ENCODE results near the gene CDON.

CDON gene

GRCh38 chr11:125942771-125943428, 119.8 kb downstream of the CDON start:
- FAIRE-seq (no peak), DNase-seq (ENCODE audit: insufficient read length, low spot score) (no peak)
- TF ChIP-seq PAX5 (IDR thresholded peaks at IDR 0.05; ENCODE audit: insufficient read depth, low read length, severe bottlenecking) = no peak

- TF ChIP-seq POLR2A (IDR thresholded peaks at IDR 0.05; ENCODE audit: low read depth, low read length) (no peak), POLR2AphosphoS5 (IDR thresholded peaks at IDR 0.05; ENCODE audit: low read depth, low read length) (no peak)
- peak; percentile 70 for FAIRE-seq
- DNase-seq (ENCODE audit: insufficient read length, low spot score) = peak; percentile 65
These were observed 120.8 kb downstream of the CDON start for GRCh38 chr11:125941619-125942611.

GRCh38 chr11:125941267-125941618, 121.4 kb downstream of the CDON start:
- no peak for TF ChIP-seq PAX5 (IDR thresholded peaks at IDR 0.05; ENCODE audit: insufficient read depth, low read length, severe bottlenecking)
- TF ChIP-seq POU2F2 (IDR thresholded peaks at IDR 0.05; ENCODE audit: low read depth, low read length) = no peak
- no peak for TF ChIP-seq SPI1 (IDR thresholded peaks at IDR 0.05; ENCODE audit: low read depth, low read length)
- TF ChIP-seq POLR2AphosphoS5 (IDR thresholded peaks at IDR 0.05; ENCODE audit: low read depth, low read length) = no peak
- TF ChIP-seq POLR2A (IDR thresholded peaks at IDR 0.05; ENCODE audit: low read depth, low read length) = no peak
- no peak for TF ChIP-seq TAF1 (IDR thresholded peaks at IDR 0.05; ENCODE audit: low read depth, low read length)
- DNase-seq (ENCODE audit: insufficient read length, low spot score) (no peak), FAIRE-seq (no peak)

- no peak for TF ChIP-seq POLR2A (IDR thresholded peaks at IDR 0.05; ENCODE audit: low read depth, low read length)
- FAIRE-seq = no peak
- DNase-seq (ENCODE audit: insufficient read length, low spot score) = no peak
These were observed 122.5 kb downstream of the CDON start for GRCh38 chr11:125940145-125940544.

GRCh38 chr11:125939081-125939521, 123.6 kb downstream of the CDON start:
- TF ChIP-seq TAF1 (IDR thresholded peaks at IDR 0.05; ENCODE audit: low read depth, low read length) (no peak), POLR2A (IDR thresholded peaks at IDR 0.05; ENCODE audit: low read depth, low read length) (no peak), POLR2AphosphoS5 (IDR thresholded peaks at IDR 0.05; ENCODE audit: low read depth, low read length) (no peak), PAX5 (IDR thresholded peaks at IDR 0.05; ENCODE audit: insufficient read depth, low read length, severe bottlenecking) (no peak), SPI1 (IDR thresholded peaks at IDR 0.05; ENCODE audit: low read depth, low read length) (no peak), POU2F2 (IDR thresholded peaks at IDR 0.05; ENCODE audit: low read depth, low read length) (no peak)
- no peak for DNase-seq (ENCODE audit: insufficient read length, low spot score)
- FAIRE-seq = no peak

GRCh38 chr11:125938418-125938817, 124.2 kb downstream of the CDON start:
- FAIRE-seq (no peak), DNase-seq (ENCODE audit: insufficient read length, low spot score) (no peak)
- TF ChIP-seq POLR2A (IDR thresholded peaks at IDR 0.05; ENCODE audit: low read depth, low read length) = no peak
- TF ChIP-seq POU2F2 (IDR thresholded peaks at IDR 0.05; ENCODE audit: low read depth, low read length) = no peak
- no peak for TF ChIP-seq POLR2AphosphoS5 (IDR thresholded peaks at IDR 0.05; ENCODE audit: low read depth, low read length)
- no peak for TF ChIP-seq PAX5 (IDR thresholded peaks at IDR 0.05; ENCODE audit: insufficient read depth, low read length, severe bottlenecking)
- no peak for TF ChIP-seq TAF1 (IDR thresholded peaks at IDR 0.05; ENCODE audit: low read depth, low read length)
- TF ChIP-seq SPI1 (IDR thresholded peaks at IDR 0.05; ENCODE audit: low read depth, low read length) = no peak

GRCh38 chr11:125935618-125936199, 127.0 kb downstream of the CDON start:
- TF ChIP-seq POLR2AphosphoS5 (IDR thresholded peaks at IDR 0.05; ENCODE audit: low read depth, low read length) (no peak), POLR2A (IDR thresholded peaks at IDR 0.05; ENCODE audit: low read depth, low read length) (no peak), PAX5 (IDR thresholded peaks at IDR 0.05; ENCODE audit: insufficient read depth, low read length, severe bottlenecking) (no peak), TAF1 (IDR thresholded peaks at IDR 0.05; ENCODE audit: low read depth, low read length) (no peak), POU2F2 (IDR thresholded peaks at IDR 0.05; ENCODE audit: low read depth, low read length) (no peak), SPI1 (IDR thresholded peaks at IDR 0.05; ENCODE audit: low read depth, low read length) (no peak)
- FAIRE-seq (no peak), DNase-seq (ENCODE audit: insufficient read length, low spot score) (no peak)

- FAIRE-seq = no peak
- no peak for TF ChIP-seq TAF1 (IDR thresholded peaks at IDR 0.05; ENCODE audit: low read depth, low read length)
- no peak for TF ChIP-seq SPI1 (IDR thresholded peaks at IDR 0.05; ENCODE audit: low read depth, low read length)
- no peak for TF ChIP-seq POLR2AphosphoS5 (IDR thresholded peaks at IDR 0.05; ENCODE audit: low read depth, low read length)
- no peak for TF ChIP-seq POLR2A (IDR thresholded peaks at IDR 0.05; ENCODE audit: low read depth, low read length)
- TF ChIP-seq POU2F2 (IDR thresholded peaks at IDR 0.05; ENCODE audit: low read depth, low read length) = no peak
- no peak for DNase-seq (ENCODE audit: insufficient read length, low spot score)
These were observed 127.6 kb downstream of the CDON start for GRCh38 chr11:125935056-125935455.

- DNase-seq (ENCODE audit: insufficient read length, low spot score) (no peak), FAIRE-seq (no peak)
- no peak for TF ChIP-seq TAF1 (IDR thresholded peaks at IDR 0.05; ENCODE audit: low read depth, low read length)
- no peak for TF ChIP-seq POLR2A (IDR thresholded peaks at IDR 0.05; ENCODE audit: low read depth, low read length)
- no peak for TF ChIP-seq SPI1 (IDR thresholded peaks at IDR 0.05; ENCODE audit: low read depth, low read length)
- no peak for TF ChIP-seq POU2F2 (IDR thresholded peaks at IDR 0.05; ENCODE audit: low read depth, low read length)
- no peak for TF ChIP-seq PAX5 (IDR thresholded peaks at IDR 0.05; ENCODE audit: insufficient read depth, low read length, severe bottlenecking)
- TF ChIP-seq POLR2AphosphoS5 (IDR thresholded peaks at IDR 0.05; ENCODE audit: low read depth, low read length) = no peak
These were observed 128.2 kb downstream of the CDON start for GRCh38 chr11:125934473-125934872.

Measured in GM12891 (cell line).